Osteocyte (in vitro differentiated cells): ENCODE data around the gene RAB43. TPM values are rescaled to one million over a fixed set of nuclear protein-coding genes. Genes with fewer than 3 reads are reported as not detected.
"Not testable (repeated sequence)": the region's sequence is repeated elsewhere in the genome, so short reads cannot be mapped to it uniquely, and the experiment has no call there.

Experiments
- DNase-seq: peaks from one replicate; pipeline ENCODE4 v3.0.0; 2021; ENCODE audit warnings: mixed read lengths; ENCODE audit not compliant: unreplicated experiment; ENCODE audit errors: extremely low spot score
- H3K27ac Mint-ChIP-seq: one replicate; pipeline ENCODE4 v1.8.0; 2021; ENCODE audit warnings: mild to moderate bottlenecking, mixed read lengths; ENCODE audit not compliant: unreplicated experiment
- H3K27me3 Mint-ChIP-seq: one replicate; pipeline ENCODE4 v1.8.0; 2021; ENCODE audit warnings: mixed read lengths; ENCODE audit not compliant: unreplicated experiment
- H3K36me3 Mint-ChIP-seq: one replicate; pipeline ENCODE4 v1.8.0; 2021; ENCODE audit warnings: mixed read lengths; ENCODE audit not compliant: unreplicated experiment
- H3K4me1 Mint-ChIP-seq: one replicate; pipeline ENCODE4 v1.8.0; 2021; ENCODE audit warnings: mixed read lengths; ENCODE audit not compliant: unreplicated experiment
- H3K4me3 Mint-ChIP-seq: one replicate; pipeline ENCODE4 v1.8.0; 2021; ENCODE audit warnings: mild to moderate bottlenecking, moderate library complexity, mixed read lengths; ENCODE audit not compliant: unreplicated experiment
- H3K9me3 Mint-ChIP-seq: one replicate; pipeline ENCODE4 v1.8.0; 2021; ENCODE audit warnings: mixed read lengths; ENCODE audit not compliant: unreplicated experiment
- CTCF ChIP-seq: fragments of 200-600 bp; sonication (generic); IDR thresholded peaks from 2 replicates; pipeline ENCODE4 v1.5.0; 2021; ENCODE audit warnings: antibody characterized with exemption, mild to moderate bottlenecking, moderate library complexity
- total RNA-seq: library from RNA; stranded (reverse); gene quantifications from 2 replicates; pipeline ENCODE4 v1.2.1, GENCODE V29; 2021

Gene RAB43
- total RNA-seq, 1 donor from 2014 or later = 23.2 TPM

GRCh38 chr3:129101370-129102138 is 20.1 kb downstream of the RAB43 start:
- no peak overlapping the region for H3K27ac Mint-ChIP-seq
- no peaks in the 10 kb centered on the region for H3K4me1 Mint-ChIP-seq
- peaks cover 19% of the 10 kb centered on the region for H3K36me3 Mint-ChIP-seq
- no peak for DNase-seq
- no peak overlapping the region for H3K4me3 Mint-ChIP-seq
- H3K27me3 Mint-ChIP-seq = no peaks in the 10 kb centered on the region
- peaks cover 4% of the 10 kb centered on the region for H3K9me3 Mint-ChIP-seq
- TF ChIP-seq CTCF = no peak

GRCh38 chr3:129100274-129100673 is 21.3 kb downstream of the RAB43 start:
- no peak for TF ChIP-seq CTCF
- Mint-ChIP-seq H3K9me3 (peaks cover 4% of the 10 kb centered on the region), H3K27me3 (no peaks in the 10 kb centered on the region), H3K4me1 (no peaks in the 10 kb centered on the region), H3K27ac (no peak overlapping the region), H3K4me3 (no peak overlapping the region), H3K36me3 (peaks cover 19% of the 10 kb centered on the region)
- DNase-seq = no peak

GRCh38 chr3:129095285-129095684 is 26.3 kb downstream of the RAB43 start:
- Mint-ChIP-seq H3K4me3 (no peak overlapping the region), H3K9me3 (peaks cover 4% of the 10 kb centered on the region), H3K27ac (no peak overlapping the region), H3K36me3 (peaks cover 19% of the 10 kb centered on the region), H3K4me1 (no peaks in the 10 kb centered on the region), H3K27me3 (no peaks in the 10 kb centered on the region)
- no peak for TF ChIP-seq CTCF
- DNase-seq = no peak

- H3K27me3 Mint-ChIP-seq, DNase-seq, H3K27ac Mint-ChIP-seq, H3K36me3 Mint-ChIP-seq, H3K9me3 Mint-ChIP-seq, H3K4me1 Mint-ChIP-seq, H3K4me3 Mint-ChIP-seq: not testable (repeated sequence)
Observed at GRCh38 chr3:129088312-129088711, 33.3 kb downstream of the RAB43 start.

- H3K4me3 Mint-ChIP-seq, H3K36me3 Mint-ChIP-seq, DNase-seq, H3K27me3 Mint-ChIP-seq, H3K9me3 Mint-ChIP-seq, H3K27ac Mint-ChIP-seq, H3K4me1 Mint-ChIP-seq: not testable (repeated sequence)
Observed at GRCh38 chr3:129087904-129088303, 33.7 kb downstream of the RAB43 start.

GRCh38 chr3:129087138-129087702 is 34.4 kb downstream of the RAB43 start:
- no peaks in the 10 kb centered on the region for H3K27me3 Mint-ChIP-seq
- no peak for TF ChIP-seq CTCF
- H3K36me3 Mint-ChIP-seq = peaks cover 2% of the 10 kb centered on the region
- H3K4me3 Mint-ChIP-seq = no peak overlapping the region
- no peak overlapping the region for H3K27ac Mint-ChIP-seq
- H3K9me3 Mint-ChIP-seq = no peaks in the 10 kb centered on the region
- DNase-seq = no peak
- H3K4me1 Mint-ChIP-seq = no peaks in the 10 kb centered on the region
